ENCODE measurements around the gene SSC5D.

Gene SSC5D

DNA sequence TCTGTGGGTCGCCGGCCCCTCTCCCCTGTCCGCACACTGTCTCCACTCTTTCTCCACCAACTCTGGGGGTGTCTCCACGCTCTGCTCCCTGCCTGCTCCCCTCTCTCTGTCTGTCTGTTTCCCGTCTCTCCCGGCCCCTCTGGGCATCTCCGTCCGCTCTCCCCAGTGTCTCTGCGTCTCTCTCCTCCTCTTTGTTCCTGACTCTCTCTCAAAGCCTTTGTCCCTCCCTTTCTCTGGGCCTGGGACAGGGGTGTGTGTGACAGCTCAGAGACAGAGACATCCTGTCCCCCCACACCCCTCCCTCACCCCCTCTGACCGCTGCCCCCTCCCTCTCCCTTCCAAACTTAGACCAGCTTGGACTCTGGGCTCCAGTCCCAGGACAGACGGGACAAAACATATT is 57.8 kb downstream of the SSC5D start:
- ChIA-PET CTCF (no interaction called here), POLR2A (no interaction called here)
- no peak for TF ChIP-seq CTCF (IDR thresholded peaks at IDR 0.05; ENCODE audit: control extremely low read depth, extremely low read depth, low read depth, missing control alignments)
- no peak for DNase-seq (ENCODE audit: extremely low spot score)

GRCh38 chr19:55546822-55547614 is 58.8 kb downstream of the SSC5D start:
- ChIA-PET CTCF (interaction anchor here (1.5 to 1.9 kb wide), 2 partner anchors 59 to 80 kb away, joined by 3 to 5 read pairs; no protein-coding TSS in a partner anchor), POLR2A (no interaction called here)
- DNase-seq (ENCODE audit: extremely low spot score) = no peak
- TF ChIP-seq CTCF (IDR thresholded peaks at IDR 0.05; ENCODE audit: control extremely low read depth, extremely low read depth, low read depth, missing control alignments) = no peak

GRCh38 chr19:55549500-55550320 is 61.5 kb downstream of the SSC5D start:
- TF ChIP-seq CTCF (IDR thresholded peaks at IDR 0.05; ENCODE audit: control extremely low read depth, extremely low read depth, low read depth, missing control alignments) = no peak
- ChIA-PET CTCF (interaction anchor here (0.9 to 1.2 kb wide), 3 partner anchors 8 to 83 kb away, joined by 3 read pairs; no protein-coding TSS in a partner anchor), POLR2A (no interaction called here)
- no peak for DNase-seq (ENCODE audit: extremely low spot score)

DNA sequence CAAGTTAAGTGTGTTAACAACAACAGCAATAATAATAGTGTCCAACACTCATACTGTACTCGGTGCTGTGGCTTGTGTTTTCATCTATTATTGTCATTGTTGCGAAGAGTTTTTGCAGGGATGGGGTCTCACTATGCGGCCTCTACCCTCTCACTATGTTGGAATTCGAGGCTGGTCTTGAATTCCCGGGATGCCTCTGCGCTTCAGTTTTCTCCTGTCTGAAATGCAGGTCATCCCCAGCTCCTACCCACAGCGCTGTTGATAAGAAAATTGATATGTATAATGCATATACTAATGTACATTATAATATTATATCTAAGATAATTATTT is 62.0 kb downstream of the SSC5D start:
- TF ChIP-seq CTCF (IDR thresholded peaks at IDR 0.05; ENCODE audit: control extremely low read depth, extremely low read depth, low read depth, missing control alignments) = no peak
- DNase-seq (ENCODE audit: extremely low spot score) = no peak
- POLR2A ChIA-PET = no interaction called here
- CTCF ChIA-PET = interaction anchor here (1.0 to 1.2 kb wide), 2 partner anchors 8 to 83 kb away, joined by 3 read pairs; no protein-coding TSS in a partner anchor

DNA sequence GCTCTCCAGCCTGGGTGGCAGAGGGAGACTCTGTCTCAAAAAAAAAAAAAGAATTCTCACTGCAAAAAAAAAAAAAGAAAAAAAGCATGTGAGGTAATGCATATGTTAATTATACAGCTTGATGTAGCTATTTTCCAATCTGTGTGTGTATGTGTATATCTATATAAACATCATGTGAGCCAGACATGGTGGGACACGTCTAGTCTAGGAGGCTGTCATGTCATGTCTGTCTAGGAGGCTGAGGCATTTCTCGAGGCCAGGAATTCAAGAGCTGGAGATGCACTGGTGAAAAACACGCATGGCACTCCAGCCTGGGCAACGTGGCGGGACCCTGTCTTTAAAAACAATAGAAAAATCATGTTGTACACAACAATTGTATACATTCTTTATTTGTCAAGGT is 64.0 kb downstream of the SSC5D start:
- ChIA-PET CTCF (interaction anchor here (1.1 to 1.6 kb wide), 2 partner anchors 20 to 49 kb away, joined by 3 to 4 read pairs; no protein-coding TSS in a partner anchor), POLR2A (no interaction called here)
- DNase-seq (ENCODE audit: extremely low spot score) = no peak
- TF ChIP-seq CTCF (IDR thresholded peaks at IDR 0.05; ENCODE audit: control extremely low read depth, extremely low read depth, low read depth, missing control alignments) = no peak

- TF ChIP-seq CTCF (IDR thresholded peaks at IDR 0.05; ENCODE audit: control extremely low read depth, extremely low read depth, low read depth, missing control alignments) = no peak
- no peak for DNase-seq (ENCODE audit: extremely low spot score)
- POLR2A ChIA-PET = no interaction called here
- CTCF ChIA-PET = interaction anchor here (1.1 to 1.6 kb wide), 2 partner anchors 20 to 49 kb away, joined by 3 to 4 read pairs; no protein-coding TSS in a partner anchor
Observed at GRCh38 chr19:55552620-55553019, 64.4 kb downstream of the SSC5D start.
